22Rv1 (cell line): Measurements from ENCODE around the gene SYNPR.

Experiments
- H3K27ac ChIP-seq: fragments of 450-650 bp; 2 replicates; pipeline ENCODE4 v1.5.1; 2017
- CTCF ChIP-seq: fragments of 450-650 bp; IDR thresholded peaks from 2 replicates; pipeline ENCODE4 v1.5.1; 2017; ENCODE audit warnings: mild to moderate bottlenecking
- ZFX ChIP-seq: fragments of 450-650 bp; IDR thresholded peaks from 2 replicates; pipeline ENCODE4 v1.6.1; 2017; ENCODE audit warnings: antibody characterized with exemption, borderline replicate concordance

Gene SYNPR

GRCh38 chr3:63609834-63610233 lies 331.7 kb downstream of the SYNPR start:
- TF ChIP-seq ZFX (no peak), CTCF (no peak)
- H3K27ac ChIP-seq = no peak overlapping the region

- H3K27ac ChIP-seq = no peak overlapping the region
These were observed 333.3 kb downstream of the SYNPR start for GRCh38 chr3:63611382-63611781.

GRCh38 chr3:63613561-63613960 lies 335.5 kb downstream of the SYNPR start:
- H3K27ac ChIP-seq = no peak overlapping the region
- no peak for TF ChIP-seq ZFX
- TF ChIP-seq CTCF = no peak

More at GRCh38 chr3:63611382-63611781, 333.3 kb downstream of the SYNPR start:
- TF ChIP-seq ZFX = no peak
- no peak for TF ChIP-seq CTCF

- H3K27ac ChIP-seq = no peak overlapping the region
- no peak for TF ChIP-seq ZFX
These were observed 339.3 kb downstream of the SYNPR start for GRCh38 chr3:63617391-63617790.

- peak overlapping the region; percentile 1; the same call in 1 of the 2 replicates for H3K27ac ChIP-seq
- TF ChIP-seq ZFX = no peak
- TF ChIP-seq CTCF = no peak
These were observed 346.9 kb downstream of the SYNPR start for GRCh38 chr3:63624941-63625560.

GRCh38 chr3:63631670-63632069 lies 353.6 kb downstream of the SYNPR start:
- TF ChIP-seq ZFX = no peak
- TF ChIP-seq CTCF = no peak
- H3K27ac ChIP-seq = no peak overlapping the region

GRCh38 chr3:63635186-63635585 lies 357.1 kb downstream of the SYNPR start:
- H3K27ac ChIP-seq = no peak overlapping the region
- TF ChIP-seq ZFX = no peak
- TF ChIP-seq CTCF = no peak

GRCh38 chr3:63639806-63640205 lies 361.7 kb downstream of the SYNPR start:
- H3K27ac ChIP-seq = no peak overlapping the region
- TF ChIP-seq ZFX (no peak), CTCF (no peak)
